Measurements from ENCODE around the gene PRRX2. TPM values are rescaled to one million over a fixed set of nuclear protein-coding genes. Genes with fewer than 3 reads are reported as not detected.

The PRRX2 gene
- total and polyA plus RNA-seq, 7 donors, result 0.46 to 4.7 (median 2.0) TPM; not detected in 1

- Histone ChIP-seq H3K4me1 (peaks cover 0 to 52% (median 42%) of the 10 kb centered on the region in 4 donors), H3K36me3 (peaks cover 14 to 41% (median 26%) of the 10 kb centered on the region in 4 donors), H3K27ac (no peak overlapping the region), H3K4me3 (no peak overlapping the region), H3K9me3 (no peaks in the 10 kb centered on the region), H3K27me3 (no peaks in the 10 kb centered on the region)
- 79 to 84% methylated on average over 21 of the region's 21 CpGs for WGBS, 2 donors
- TF ChIP-seq EP300 (IDR thresholded peaks at IDR 0.05), result no peak
- TF ChIP-seq POLR2AphosphoS5 (IDR thresholded peaks at IDR 0.05), result no peak
- TF ChIP-seq, protein P1, sequence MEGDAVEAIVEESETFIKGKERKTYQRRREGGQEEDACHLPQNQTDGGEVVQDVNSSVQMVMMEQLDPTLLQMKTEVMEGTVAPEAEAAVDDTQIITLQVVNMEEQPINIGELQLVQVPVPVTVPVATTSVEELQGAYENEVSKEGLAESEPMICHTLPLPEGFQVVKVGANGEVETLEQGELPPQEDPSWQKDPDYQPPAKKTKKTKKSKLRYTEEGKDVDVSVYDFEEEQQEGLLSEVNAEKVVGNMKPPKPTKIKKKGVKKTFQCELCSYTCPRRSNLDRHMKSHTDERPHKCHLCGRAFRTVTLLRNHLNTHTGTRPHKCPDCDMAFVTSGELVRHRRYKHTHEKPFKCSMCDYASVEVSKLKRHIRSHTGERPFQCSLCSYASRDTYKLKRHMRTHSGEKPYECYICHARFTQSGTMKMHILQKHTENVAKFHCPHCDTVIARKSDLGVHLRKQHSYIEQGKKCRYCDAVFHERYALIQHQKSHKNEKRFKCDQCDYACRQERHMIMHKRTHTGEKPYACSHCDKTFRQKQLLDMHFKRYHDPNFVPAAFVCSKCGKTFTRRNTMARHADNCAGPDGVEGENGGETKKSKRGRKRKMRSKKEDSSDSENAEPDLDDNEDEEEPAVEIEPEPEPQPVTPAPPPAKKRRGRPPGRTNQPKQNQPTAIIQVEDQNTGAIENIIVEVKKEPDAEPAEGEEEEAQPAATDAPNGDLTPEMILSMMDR (IDR thresholded peaks at IDR 0.05), result no peak
- no peak for TF ChIP-seq POLR2A (IDR thresholded peaks at IDR 0.05)
- intact Hi-C loops (cut with DNase I), result no loop called here
- DNase-seq, result no peak
These were observed 34.3 kb upstream of the PRRX2 start for GRCh38 chr9:129630967-129631673.

GRCh38 chr9:129631674-129632129 lies 33.7 kb upstream of the PRRX2 start:
- TF ChIP-seq POLR2AphosphoS5 (IDR thresholded peaks at IDR 0.05), result no peak
- H3K27ac ChIP-seq, result no peak overlapping the region
- intact Hi-C loops (cut with DNase I), result no loop called here
- DNase-seq, result no peak
- H3K27me3 ChIP-seq, result no peaks in the 10 kb centered on the region
- no peak overlapping the region for H3K4me3 ChIP-seq
- H3K4me1 ChIP-seq, result peaks cover 0 to 48% (median 39%) of the 10 kb centered on the region in 4 donors
- 79 to 88% methylated on average over 19 of the region's 19 CpGs for WGBS, 2 donors
- H3K36me3 ChIP-seq, result peaks cover 14 to 46% (median 29%) of the 10 kb centered on the region in 4 donors
- H3K9me3 ChIP-seq, result no peaks in the 10 kb centered on the region

DNA sequence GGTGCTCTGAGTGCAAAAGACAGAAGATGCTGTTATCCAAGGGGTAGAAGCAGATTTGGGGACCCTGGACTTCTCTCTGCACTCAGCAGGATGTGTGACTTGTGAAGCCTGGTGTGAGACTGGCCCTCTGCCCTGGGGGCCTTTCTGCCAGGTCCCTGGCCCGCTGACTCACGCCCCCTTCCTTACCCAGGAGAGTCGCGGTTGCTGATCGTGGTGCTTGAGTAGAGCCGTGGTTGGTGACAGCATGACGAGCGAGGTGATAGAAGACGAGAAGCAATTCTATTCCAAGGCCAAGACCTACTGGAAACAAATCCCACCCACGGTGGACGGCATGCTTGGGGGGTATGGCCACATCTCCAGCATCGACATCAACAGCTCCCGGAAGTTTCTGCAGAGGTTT lies 33.0 kb upstream of the PRRX2 start:
- intact Hi-C loops (cut with DNase I), result no loop called here
- Histone ChIP-seq H3K36me3 (peaks cover 14 to 54% (median 36%) of the 10 kb centered on the region in 4 donors), H3K9me3 (no peaks in the 10 kb centered on the region), H3K4me3 (no peak overlapping the region), H3K27me3 (no peaks in the 10 kb centered on the region), H3K4me1 (peaks cover 0 to 40% (median 32%) of the 10 kb centered on the region in 4 donors), H3K27ac (no peak overlapping the region)
- DNase-seq, result no peak
- TF ChIP-seq POLR2A (IDR thresholded peaks at IDR 0.05) (no peak), EP300 (IDR thresholded peaks at IDR 0.05) (no peak), POLR2AphosphoS5 (IDR thresholded peaks at IDR 0.05) (no peak)
- TF ChIP-seq, protein P1 (IDR thresholded peaks at IDR 0.05), result no peak
- WGBS, 2 donors, result 86 to 88% methylated on average over 13 of the region's 13 CpGs

- Histone ChIP-seq H3K36me3 (peaks cover 14 to 61% (median 44%) of the 10 kb centered on the region in 4 donors), H3K27me3 (no peaks in the 10 kb centered on the region), H3K4me3 (no peak overlapping the region), H3K27ac (no peak overlapping the region), H3K4me1 (peaks cover 0 to 33% (median 24%) of the 10 kb centered on the region in 4 donors), H3K9me3 (no peaks in the 10 kb centered on the region)
- TF ChIP-seq EP300 (IDR thresholded peaks at IDR 0.05), result no peak
- TF ChIP-seq, protein P1 (IDR thresholded peaks at IDR 0.05), result no peak
- no peak for TF ChIP-seq POLR2A (IDR thresholded peaks at IDR 0.05)
- no peak for TF ChIP-seq POLR2AphosphoS5 (IDR thresholded peaks at IDR 0.05)
- 89 to 91% methylated on average over 4 of the region's 4 CpGs for WGBS, 2 donors
- intact Hi-C loops (cut with DNase I), result no loop called here
- no peak for DNase-seq
These were observed 32.2 kb upstream of the PRRX2 start for GRCh38 chr9:129633207-129633606.

DNA sequence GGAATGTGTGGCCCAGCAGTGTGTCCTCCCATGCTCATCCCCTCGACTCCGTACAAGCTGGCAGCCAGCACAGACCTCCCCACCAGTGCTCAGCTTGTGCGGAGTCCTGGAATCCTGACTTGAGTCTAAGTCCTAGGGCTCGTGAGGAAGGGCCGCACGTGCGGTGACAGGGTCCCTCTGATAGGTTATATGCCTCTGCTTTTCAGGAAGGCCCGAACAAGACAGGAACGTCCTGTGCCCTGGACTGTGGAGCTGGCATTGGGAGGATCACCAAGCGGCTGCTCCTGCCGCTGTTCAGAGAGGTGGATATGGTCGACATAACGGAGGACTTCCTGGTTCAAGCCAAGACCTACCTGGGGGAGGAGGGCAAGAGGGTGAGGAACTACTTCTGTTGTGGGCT lies 31.6 kb upstream of the PRRX2 start:
- Histone ChIP-seq H3K4me1 (peaks cover 0 to 26% (median 18%) of the 10 kb centered on the region in 4 donors), H3K27me3 (no peaks in the 10 kb centered on the region), H3K9me3 (no peaks in the 10 kb centered on the region), H3K4me3 (no peak overlapping the region), H3K36me3 (peaks cover 14 to 68% (median 48%) of the 10 kb centered on the region in 4 donors), H3K27ac (no peak overlapping the region)
- TF ChIP-seq EP300 (IDR thresholded peaks at IDR 0.05), result no peak
- no peak for DNase-seq
- intact Hi-C loops (cut with DNase I), result no loop called here
- 83 to 86% methylated on average over 13 of the region's 13 CpGs for WGBS, 2 donors

Measured in sigmoid colon (tissue), 7 donors.